Common myeloid progenitor, CD34-positive (primary cell): ENCODE measurements around the gene GLRA1.

ENCODE experiments used
- CTCF ChIA-PET: fragments of 350-600 bp; sonication (Branson Sonifier 250); formaldehyde crosslinking; loops from one replicate; lab custom pipeline; 2021; ENCODE audit warnings: antibody characterized with exemption; lab: Charles Lee
- POLR2A ChIA-PET: fragments of 350-600 bp; sonication (Branson Sonifier 250); formaldehyde crosslinking; loops from one replicate; lab custom pipeline; 2021; ENCODE audit warnings: antibody characterized with exemption; lab: Charles Lee
- DNase-seq, 3 donors: peaks; one replicate each; pipeline versions ENCODE4 v3.0.0 to v3.0.0-alpha.2; 2013
- H3K27ac ChIP-seq, 2 experiments: 1 replicate in 1 of 2; 2 replicates in 1 of 2; pipeline ENCODE4 v1.7.0; 2013; ENCODE audit warnings: inconsistent platforms in 2 of 2, low read length in 2 of 2, mild to moderate bottlenecking in 2 of 2, low read depth in 1 of 2, moderate library complexity in 1 of 2; ENCODE audit not compliant: severe bottlenecking in 2 of 2, insufficient read depth in 1 of 2, poor library complexity in 1 of 2
- H3K27me3 ChIP-seq, 5 experiments: replicated peaks in 2 of 5; 1 replicate in 3 of 5; 2 replicates in 2 of 5; pipeline versions ENCODE4 v1.6.1 to v1.7.0; 2013; ENCODE audit warnings: low read length in 4 of 5, mild to moderate bottlenecking in 2 of 5, moderate library complexity in 2 of 5, inconsistent platforms in 1 of 5; ENCODE audit not compliant: insufficient read depth in 5 of 5, control insufficient read depth in 4 of 5
- H3K36me3 ChIP-seq, 4 experiments: 1 replicate in 2 of 4; 2 replicates in 2 of 4; pipeline versions ENCODE4 v1.6.1 to v1.7.0; 2013; ENCODE audit warnings: low read length in 3 of 4, control low read depth in 1 of 4, mild to moderate bottlenecking in 1 of 4; ENCODE audit not compliant: control insufficient read depth in 4 of 4, insufficient read depth in 4 of 4
- H3K4me1 ChIP-seq, 4 experiments: 1 replicate in 3 of 4; 2 replicates in 1 of 4; pipeline versions ENCODE4 v1.6.1 to v1.7.1; 2013; ENCODE audit warnings: low read length in 3 of 4, mild to moderate bottlenecking in 3 of 4, control low read depth in 1 of 4, inconsistent platforms in 1 of 4, moderate library complexity in 1 of 4; ENCODE audit not compliant: control insufficient read depth in 4 of 4, insufficient read depth in 4 of 4; ENCODE audit errors: control extremely low read depth in 1 of 4
- H3K4me3 ChIP-seq, 7 experiments: 1 replicate in 4 of 7; 2 replicates in 3 of 7; pipeline versions ENCODE4 v1.5.1 to v1.7.0; 2013; ENCODE audit warnings: mild to moderate bottlenecking in 7 of 7, low read length in 6 of 7, moderate library complexity in 6 of 7, inconsistent platforms in 2 of 7, low read depth in 2 of 7, control low read depth in 1 of 7; ENCODE audit not compliant: insufficient read depth in 4 of 7, control insufficient read depth in 1 of 7; ENCODE audit errors: extremely low read depth in 1 of 7
- H3K9me3 ChIP-seq, 5 experiments: 1 replicate in 4 of 5; 2 replicates in 1 of 5; pipeline versions ENCODE4 v1.6.1 to v1.7.1; 2013; ENCODE audit warnings: low read length in 4 of 5, mild to moderate bottlenecking in 2 of 5, inconsistent platforms in 1 of 5, low read depth in 1 of 5, moderate library complexity in 1 of 5; ENCODE audit not compliant: control insufficient read depth in 4 of 5, insufficient read depth in 2 of 5; ENCODE audit errors: control extremely low read depth in 1 of 5
- WGBS: methylation state at CpG from one replicate; pipeline ENCODE4 v1.1.5; 2013; ENCODE audit not compliant: insufficient coverage; 5-methylcytosine and 5-hydroxymethylcytosine counted together

GLRA1 gene

DNA sequence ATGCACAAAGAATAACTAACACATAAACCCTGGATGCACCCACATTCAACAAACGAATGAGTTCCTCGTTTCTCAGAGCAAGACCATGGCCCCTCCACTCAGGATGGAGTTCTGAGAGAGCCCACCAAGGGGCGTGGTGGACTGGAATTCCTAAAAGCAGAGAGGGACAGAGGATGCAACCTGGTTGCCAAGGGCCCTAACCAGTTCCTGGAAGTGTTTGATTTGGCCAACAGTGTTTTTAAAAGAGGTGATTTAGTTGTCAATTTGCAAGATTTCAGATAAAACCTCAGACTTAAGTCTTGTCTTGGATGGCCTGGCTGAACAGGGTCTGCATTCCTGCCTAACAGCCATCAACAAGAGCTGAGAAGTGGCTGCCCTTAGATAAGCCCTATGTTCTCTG, 34.4 kb downstream of the GLRA1 start:
- H3K27ac ChIP-seq = no peak overlapping the region
- no peaks in the 10 kb centered on the region for H3K36me3 ChIP-seq
- DNase-seq = no peak
- H3K4me3 ChIP-seq = no peak overlapping the region
- CTCF ChIA-PET = no interaction called here
- no peaks in the 10 kb centered on the region for H3K27me3 ChIP-seq
- 63% methylated on average over 3 of the region's 3 CpGs for WGBS
- H3K4me1 ChIP-seq = no peaks in the 10 kb centered on the region
- no peaks in the 10 kb centered on the region for H3K9me3 ChIP-seq
- POLR2A ChIA-PET = no interaction called here

DNA sequence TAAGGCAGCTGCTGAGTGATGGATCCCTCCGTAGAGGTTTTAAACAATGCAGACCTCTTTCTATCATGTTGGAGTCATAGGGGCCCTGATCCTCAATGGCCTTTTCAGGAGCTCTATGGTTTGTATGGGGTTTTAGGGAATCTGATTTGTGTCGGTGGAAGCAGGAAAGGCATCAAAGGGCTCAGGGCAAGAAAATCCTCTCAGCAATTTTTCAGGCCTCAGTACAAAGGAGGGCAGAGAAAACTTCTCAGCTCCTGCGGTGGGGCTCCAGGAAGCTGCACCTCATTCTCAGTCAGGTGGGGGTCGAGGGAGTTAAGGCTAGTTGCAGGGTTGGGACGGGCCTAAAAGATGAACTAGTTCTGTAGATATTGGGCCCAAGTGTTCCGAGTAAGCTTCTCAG, 35.0 kb downstream of the GLRA1 start:
- H3K4me3 ChIP-seq = no peak overlapping the region
- ChIA-PET POLR2A (no interaction called here), CTCF (no interaction called here)
- no peaks in the 10 kb centered on the region for H3K9me3 ChIP-seq
- H3K27me3 ChIP-seq = no peaks in the 10 kb centered on the region
- no peak overlapping the region for H3K27ac ChIP-seq
- 85% methylated on average over 5 of the region's 6 CpGs for WGBS
- no peak for DNase-seq
- no peaks in the 10 kb centered on the region for H3K4me1 ChIP-seq
- H3K36me3 ChIP-seq = no peaks in the 10 kb centered on the region

DNA sequence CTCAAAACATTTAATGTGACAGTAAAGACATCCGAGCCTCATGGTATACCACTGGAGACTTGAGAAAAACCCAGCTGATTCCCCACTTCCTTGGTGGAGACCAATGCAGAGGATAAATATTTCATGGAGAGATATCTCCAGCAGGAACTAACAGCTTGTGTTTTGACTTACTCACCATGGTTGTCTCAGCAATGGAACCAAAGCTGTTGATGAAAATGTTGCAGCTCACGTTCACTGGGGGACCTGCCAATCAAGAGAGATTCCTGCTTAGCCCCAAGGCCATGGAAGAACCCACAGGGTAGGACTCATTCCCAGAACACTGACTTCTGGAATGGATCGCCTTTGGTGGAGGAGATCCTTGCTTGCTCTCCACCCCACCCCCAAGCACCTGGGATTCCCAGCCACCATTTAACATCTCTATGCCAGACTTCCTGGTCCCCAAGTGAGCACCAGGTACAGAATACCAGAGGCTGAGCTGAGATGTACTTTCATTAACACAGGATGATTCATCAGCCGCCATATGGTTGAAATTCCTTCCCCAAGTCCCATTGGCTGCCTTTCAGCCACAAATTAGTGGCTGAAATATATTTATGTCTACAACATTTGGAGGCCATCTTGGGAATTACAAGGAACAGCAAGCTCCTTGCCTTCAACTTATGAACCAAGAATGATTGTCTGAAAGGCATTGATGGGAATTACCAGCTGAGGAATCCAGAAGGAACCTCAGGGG, 37.9 kb downstream of the GLRA1 start:
- Histone ChIP-seq H3K27ac (no peak overlapping the region), H3K9me3 (no peaks in the 10 kb centered on the region), H3K36me3 (no peaks in the 10 kb centered on the region), H3K27me3 (peaks cover 0 to 2% (median 0%) of the 10 kb centered on the region in 5 experiments), H3K4me3 (no peak overlapping the region), H3K4me1 (no peaks in the 10 kb centered on the region)
- WGBS = 96% methylated on average over 3 of the region's 4 CpGs
- POLR2A ChIA-PET = no interaction called here
- no peak for DNase-seq
- CTCF ChIA-PET = no interaction called here

DNA sequence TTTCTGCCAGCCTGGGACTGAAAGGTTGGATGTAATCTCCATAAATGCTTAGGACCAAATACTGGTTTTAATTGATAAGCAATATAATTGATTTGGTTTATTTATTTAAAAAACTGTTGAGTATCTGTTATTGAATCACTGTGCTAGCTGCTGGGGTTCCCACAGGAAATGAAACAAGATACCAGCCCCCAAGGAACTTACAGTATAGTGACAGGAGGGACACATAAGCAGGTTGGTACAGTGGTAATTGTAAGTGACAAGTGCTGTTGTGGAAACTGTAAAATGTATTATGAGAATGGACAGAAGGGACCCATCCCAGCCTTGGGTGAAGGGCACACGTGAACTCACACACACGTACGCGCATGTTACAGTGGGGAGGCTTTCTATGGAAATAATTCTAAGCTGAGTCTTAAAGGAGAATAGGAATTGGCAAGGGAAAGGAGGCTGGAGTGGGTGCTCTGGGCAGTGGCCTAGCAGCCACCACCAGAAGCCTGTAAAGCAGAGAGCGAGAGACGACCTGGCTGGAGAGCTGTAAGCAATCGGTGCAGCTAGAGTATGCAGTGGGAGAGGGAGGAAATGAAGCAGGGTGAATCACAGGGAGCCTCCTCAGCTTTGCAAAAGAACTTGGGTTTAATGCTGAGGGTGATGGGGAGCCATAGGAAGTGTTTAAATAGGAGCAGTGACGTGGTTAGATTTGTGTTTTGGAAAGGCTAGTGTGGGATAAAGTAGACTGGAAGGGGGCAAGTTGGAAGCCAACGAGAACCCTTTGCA, 39.3 kb downstream of the GLRA1 start:
- ChIA-PET CTCF (no interaction called here), POLR2A (no interaction called here)
- H3K36me3 ChIP-seq = no peaks in the 10 kb centered on the region
- WGBS = 79% methylated on average over 9 of the region's 9 CpGs
- H3K27me3 ChIP-seq = peaks cover 0 to 2% (median 0%) of the 10 kb centered on the region in 5 experiments
- DNase-seq = no peak
- H3K9me3 ChIP-seq = no peaks in the 10 kb centered on the region
- H3K4me1 ChIP-seq = no peaks in the 10 kb centered on the region
- no peak overlapping the region for H3K4me3 ChIP-seq
- H3K27ac ChIP-seq = no peak overlapping the region

DNA sequence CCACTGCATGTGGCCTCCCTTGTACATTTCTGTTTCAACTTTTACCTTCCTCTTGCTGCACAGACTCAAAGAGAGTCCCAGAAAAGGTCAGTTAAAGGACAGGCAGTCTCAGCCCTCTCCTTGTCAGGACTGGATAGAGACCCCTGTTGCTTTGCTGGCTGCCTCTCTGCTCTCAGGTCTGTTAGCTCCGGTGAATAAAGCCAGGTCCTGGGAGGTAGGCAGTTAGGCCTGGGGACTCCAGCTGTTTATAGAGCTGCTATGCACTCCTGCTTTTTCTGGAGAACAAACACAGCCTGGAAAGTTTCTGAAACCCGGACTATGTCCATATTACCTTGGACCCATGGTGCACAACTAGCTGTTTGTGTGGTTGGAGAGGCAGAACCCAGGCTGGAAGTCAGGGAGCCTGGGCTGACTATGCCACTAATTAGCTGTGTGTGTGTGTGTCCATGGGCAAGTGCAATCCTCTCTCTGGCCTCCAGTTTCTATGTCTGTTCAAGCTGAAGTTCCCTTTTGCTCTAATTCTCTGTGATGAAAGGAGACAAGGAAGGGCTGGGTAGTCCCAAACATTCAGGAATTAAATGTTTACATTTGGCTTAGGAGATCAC, 42.9 kb downstream of the GLRA1 start:
- no peaks in the 10 kb centered on the region for H3K36me3 ChIP-seq
- H3K27ac ChIP-seq = no peak overlapping the region
- peaks cover 0 to 2% (median 0%) of the 10 kb centered on the region in 5 experiments for H3K27me3 ChIP-seq
- ChIA-PET POLR2A (no interaction called here), CTCF (no interaction called here)
- H3K9me3 ChIP-seq = peaks cover 0 to 2% (median 0%) of the 10 kb centered on the region in 5 experiments
- DNase-seq = no peak
- no peaks in the 10 kb centered on the region for H3K4me1 ChIP-seq
- 83% methylated on average over 2 of the region's 2 CpGs for WGBS
- H3K4me3 ChIP-seq = no peak overlapping the region

DNA sequence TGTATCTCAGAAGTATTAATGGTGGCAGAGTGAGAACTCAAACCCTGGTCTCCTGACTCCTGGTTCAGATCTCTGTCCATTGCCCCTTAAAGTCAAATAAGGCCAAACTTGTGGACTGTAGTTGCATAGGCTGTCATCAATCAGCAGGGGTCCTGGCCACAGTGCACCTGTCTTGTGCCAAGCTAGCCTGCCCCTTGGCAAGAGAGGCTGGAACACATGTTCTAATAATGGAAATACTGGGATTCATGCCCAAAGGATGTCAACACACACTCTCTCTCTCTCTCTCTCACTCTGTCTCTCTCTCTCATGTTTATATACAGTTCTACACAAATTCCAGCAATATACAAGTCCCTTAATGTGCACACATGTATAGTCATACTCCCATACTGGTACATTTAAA, 44.3 kb downstream of the GLRA1 start:
- ChIA-PET POLR2A (no interaction called here), CTCF (no interaction called here)
- DNase-seq = no peak
- Histone ChIP-seq H3K9me3 (peaks cover 0 to 2% (median 0%) of the 10 kb centered on the region in 5 experiments), H3K36me3 (no peaks in the 10 kb centered on the region), H3K4me1 (no peaks in the 10 kb centered on the region), H3K27ac (no peak overlapping the region), H3K27me3 (peaks cover 0 to 2% (median 0%) of the 10 kb centered on the region in 5 experiments), H3K4me3 (no peak overlapping the region)

DNA sequence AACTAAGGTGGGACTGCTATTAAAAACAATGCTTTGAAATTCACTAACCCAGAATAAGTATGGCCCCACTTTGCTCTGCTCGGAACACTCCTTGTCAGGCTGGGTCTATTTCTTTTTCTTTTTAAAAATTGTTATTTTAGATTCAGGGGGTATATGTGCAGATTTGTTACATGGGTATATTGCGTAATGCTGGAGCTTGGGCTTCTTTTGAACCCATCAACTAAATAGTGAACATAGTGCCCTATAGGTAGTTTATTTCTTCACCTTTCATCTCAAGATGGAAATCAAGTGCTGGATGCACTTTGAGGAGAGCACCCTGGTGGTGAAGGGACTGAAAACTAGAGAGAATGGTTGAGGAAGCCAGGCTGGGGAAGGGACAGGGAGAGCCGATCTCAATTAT, 51.0 kb downstream of the GLRA1 start:
- CTCF ChIA-PET = no interaction called here
- Histone ChIP-seq H3K27me3 (peaks cover 0 to 2% (median 0%) of the 10 kb centered on the region in 5 experiments), H3K36me3 (no peaks in the 10 kb centered on the region), H3K27ac (no peak overlapping the region), H3K9me3 (peaks cover 0 to 2% (median 0%) of the 10 kb centered on the region in 5 experiments), H3K4me1 (no peaks in the 10 kb centered on the region), H3K4me3 (no peak overlapping the region)
- WGBS = 100% methylated on average over 2 of the region's 3 CpGs
- no peak for DNase-seq
- POLR2A ChIA-PET = no interaction called here
